Neural cell (in vitro differentiated cells): ENCODE measurements around the gene RALGPS1. TPM values are rescaled to one million over a fixed set of nuclear protein-coding genes. Genes with fewer than 3 reads are reported as not detected.

Experiments
- H2AFZ ChIP-seq: fragments of 200-600, 300-800 bp; sonication (generic), shearing (Covaris generic); 2 replicates; pipeline ENCODE4 v1.6.0; 2014; ENCODE audit warnings: low read depth, mild to moderate bottlenecking, antibody characterized with exemption, low read length, moderate library complexity
- H3F3A ChIP-seq: fragments of 200-600 bp; shearing (Covaris generic); 2 replicates; pipeline ENCODE4 v1.6.1; 2016; ENCODE audit warnings: mild to moderate bottlenecking, moderate library complexity, mixed read lengths, antibody characterized with exemption, low read length; ENCODE audit not compliant: insufficient read depth, poor library complexity, severe bottlenecking
- H3K27ac ChIP-seq: fragments of 200-600, 300-800 bp; sonication (generic), shearing (Covaris generic); 2 replicates; pipeline ENCODE4 v1.5.1; 2014; ENCODE audit warnings: mild to moderate bottlenecking, low read length, moderate library complexity
- H3K27me3 ChIP-seq: fragments of 300-800, 200-600 bp; sonication (generic), shearing (Covaris generic); 2 replicates; pipeline ENCODE4 v1.6.0; 2014; ENCODE audit warnings: mild to moderate bottlenecking, low read depth, low read length, moderate library complexity; ENCODE audit not compliant: insufficient read depth
- H3K36me3 ChIP-seq: fragments of 300-800, 200-600 bp; sonication (generic), shearing (Covaris generic); 2 replicates; pipeline ENCODE4 v1.5.1; 2014; ENCODE audit warnings: mild to moderate bottlenecking, antibody characterized with exemption, low read length, moderate library complexity; ENCODE audit not compliant: insufficient read depth
- H3K4me2 ChIP-seq: fragments of 300-800, 200-600 bp; sonication (generic), shearing (Covaris generic); 2 replicates; pipeline ENCODE4 v1.6.0; 2014; ENCODE audit warnings: mild to moderate bottlenecking, low read length
- H3K4me3 ChIP-seq: fragments of 300-800, 200-600 bp; sonication (generic), shearing (Covaris generic); 2 replicates; pipeline ENCODE4 v1.5.1; 2014; ENCODE audit warnings: mild to moderate bottlenecking, low read length, moderate library complexity
- H3K79me2 ChIP-seq: fragments of 200-600 bp; shearing (Covaris generic); replicated peaks from 2 replicates; pipeline ENCODE4 v1.6.0; 2014; ENCODE audit warnings: mild to moderate bottlenecking, low read length, moderate library complexity; ENCODE audit not compliant: insufficient read depth
- H3K9ac ChIP-seq: fragments of 300-800, 200-600 bp; sonication (generic), shearing (Covaris generic); 2 replicates; pipeline ENCODE4 v1.6.1; 2016; ENCODE audit warnings: mild to moderate bottlenecking, low read length, mixed read lengths
- H3K9me2 ChIP-seq: fragments of 200-600 bp; shearing (Covaris generic); 2 replicates; pipeline ENCODE4 v1.6.1; 2016; ENCODE audit warnings: mild to moderate bottlenecking, low read length, mixed read lengths; ENCODE audit not compliant: insufficient read depth
- H3K9me3 ChIP-seq: fragments of 200-600, 300-800 bp; sonication (generic), shearing (Covaris generic); 2 replicates; pipeline ENCODE4 v1.6.1; 2016; ENCODE audit warnings: mild to moderate bottlenecking, mixed run types, low read length, moderate library complexity, mixed read lengths
- H4K20me1 ChIP-seq: fragments of 200-600 bp; shearing (Covaris generic); 2 replicates; pipeline ENCODE4 v1.6.1; 2016; ENCODE audit warnings: mild to moderate bottlenecking, mixed run types; ENCODE audit not compliant: insufficient read depth
- EP300 ChIP-seq: fragments of 450-650 bp; conservative IDR thresholded peaks from 2 replicates; pipeline ENCODE4 v1.6.1; 2014; ENCODE audit warnings: antibody characterized with exemption, mild to moderate bottlenecking, moderate library complexity; ENCODE audit not compliant: poor library complexity, severe bottlenecking
- EZH2 ChIP-seq: fragments of 200-600, 300-800 bp; shearing (Covaris generic), sonication (generic); IDR thresholded peaks from 2 replicates; pipeline ENCODE4 v1.6.1; 2014; ENCODE audit warnings: antibody characterized with exemption, low read length, borderline replicate concordance, mild to moderate bottlenecking; ENCODE audit not compliant: insufficient read depth, poor library complexity, severe bottlenecking
- MXI1 ChIP-seq: fragments of 450-650 bp; conservative IDR thresholded peaks from 2 replicates; pipeline ENCODE4 v1.6.1; 2014; ENCODE audit warnings: antibody characterized with exemption, mild to moderate bottlenecking; ENCODE audit not compliant: poor library complexity, severe bottlenecking
- POLR2AphosphoS5 ChIP-seq: IDR thresholded peaks from 2 replicates; pipeline ENCODE4 v1.6.1; 2012
- RAD21 ChIP-seq: fragments of 450-650 bp; conservative IDR thresholded peaks from 2 replicates; pipeline ENCODE4 v1.6.1; 2014; ENCODE audit warnings: antibody characterized with exemption, mild to moderate bottlenecking, moderate library complexity
- SMC3 ChIP-seq: fragments of 450-650 bp; conservative IDR thresholded peaks from 2 replicates; pipeline ENCODE4 v1.6.1; 2014; ENCODE audit warnings: antibody characterized with exemption, mild to moderate bottlenecking, moderate library complexity; ENCODE audit not compliant: poor library complexity
- TAF1 ChIP-seq: IDR thresholded peaks from 2 replicates; pipeline ENCODE4 v1.6.1; 2012; ENCODE audit warnings: low read depth
- polyA plus RNA-seq: library from polyadenylated mRNA; depleted of rRNA; stranded (reverse); fragments of >200 nt; gene quantifications from 2 replicates; pipeline ENCODE4 v1.2.3, GENCODE V29; 2014
- TF ChIP-seq, protein P1 (sequence below): fragments of 450-650 bp; IDR thresholded peaks from 2 replicates; pipeline ENCODE4 v1.5.1; 2014; ENCODE audit warnings: antibody characterized with exemption, mild to moderate bottlenecking, moderate library complexity; ENCODE audit not compliant: poor library complexity, severe bottlenecking
- TF ChIP-seq, protein P2 (sequence below): IDR thresholded peaks from 2 replicates; pipeline ENCODE4 v1.6.1; 2012; ENCODE audit warnings: borderline replicate concordance

The RALGPS1 gene
- polyA plus RNA-seq, 1 donor from 2014 or later, result 37.1 TPM

DNA sequence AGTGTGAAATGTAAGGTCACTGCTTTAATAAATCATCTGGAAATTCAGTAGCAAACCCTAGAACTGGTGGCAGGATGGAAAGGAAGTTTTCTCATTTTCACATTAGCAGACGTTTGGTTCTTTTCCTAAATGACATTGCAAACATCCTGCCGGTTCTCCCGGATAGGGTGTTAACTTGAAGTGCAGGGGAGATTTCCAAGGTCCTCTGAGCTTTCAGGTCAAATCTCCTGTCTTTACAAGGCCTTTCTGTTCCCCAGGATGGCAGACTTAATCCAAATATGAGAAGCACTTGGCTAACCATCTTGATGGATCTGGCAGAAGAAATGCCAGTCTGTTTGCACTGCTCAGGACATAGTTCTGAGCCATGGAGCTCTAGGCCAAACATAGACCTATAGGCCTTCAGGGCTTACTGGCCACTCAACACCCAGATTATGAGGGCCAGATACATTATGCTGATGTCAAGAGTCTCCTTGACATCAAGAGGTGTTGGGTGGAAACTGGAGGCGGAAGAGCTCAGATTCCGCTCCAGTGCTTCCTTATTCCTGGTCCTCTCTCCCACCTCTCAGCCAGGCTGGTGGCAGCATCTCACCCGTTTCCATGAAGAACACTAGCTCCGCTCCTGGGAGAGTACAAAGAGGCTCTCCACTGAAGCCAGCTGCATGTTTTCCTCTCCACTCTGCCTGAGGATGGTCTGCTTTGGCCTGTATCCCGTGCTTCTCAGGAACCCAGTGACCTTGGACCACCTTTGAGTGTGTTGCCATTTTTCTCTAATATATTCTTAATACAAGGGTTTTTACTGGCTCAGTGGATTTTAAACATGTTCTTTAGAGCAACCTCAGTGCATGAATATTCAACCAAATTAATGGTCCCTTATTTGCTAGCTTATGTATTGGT is 61.0 kb downstream of the RALGPS1 start:
- no peaks in the 10 kb centered on the region for H3K79me2 ChIP-seq
- TF ChIP-seq POLR2AphosphoS5 (no peak), EP300 (no peak), TAF1 (no peak), MXI1 (no peak), EZH2 (no peak), SMC3 (no peak), RAD21 (no peak)
- TF ChIP-seq, protein P1, sequence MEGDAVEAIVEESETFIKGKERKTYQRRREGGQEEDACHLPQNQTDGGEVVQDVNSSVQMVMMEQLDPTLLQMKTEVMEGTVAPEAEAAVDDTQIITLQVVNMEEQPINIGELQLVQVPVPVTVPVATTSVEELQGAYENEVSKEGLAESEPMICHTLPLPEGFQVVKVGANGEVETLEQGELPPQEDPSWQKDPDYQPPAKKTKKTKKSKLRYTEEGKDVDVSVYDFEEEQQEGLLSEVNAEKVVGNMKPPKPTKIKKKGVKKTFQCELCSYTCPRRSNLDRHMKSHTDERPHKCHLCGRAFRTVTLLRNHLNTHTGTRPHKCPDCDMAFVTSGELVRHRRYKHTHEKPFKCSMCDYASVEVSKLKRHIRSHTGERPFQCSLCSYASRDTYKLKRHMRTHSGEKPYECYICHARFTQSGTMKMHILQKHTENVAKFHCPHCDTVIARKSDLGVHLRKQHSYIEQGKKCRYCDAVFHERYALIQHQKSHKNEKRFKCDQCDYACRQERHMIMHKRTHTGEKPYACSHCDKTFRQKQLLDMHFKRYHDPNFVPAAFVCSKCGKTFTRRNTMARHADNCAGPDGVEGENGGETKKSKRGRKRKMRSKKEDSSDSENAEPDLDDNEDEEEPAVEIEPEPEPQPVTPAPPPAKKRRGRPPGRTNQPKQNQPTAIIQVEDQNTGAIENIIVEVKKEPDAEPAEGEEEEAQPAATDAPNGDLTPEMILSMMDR, result no peak
- TF ChIP-seq, protein P2, sequence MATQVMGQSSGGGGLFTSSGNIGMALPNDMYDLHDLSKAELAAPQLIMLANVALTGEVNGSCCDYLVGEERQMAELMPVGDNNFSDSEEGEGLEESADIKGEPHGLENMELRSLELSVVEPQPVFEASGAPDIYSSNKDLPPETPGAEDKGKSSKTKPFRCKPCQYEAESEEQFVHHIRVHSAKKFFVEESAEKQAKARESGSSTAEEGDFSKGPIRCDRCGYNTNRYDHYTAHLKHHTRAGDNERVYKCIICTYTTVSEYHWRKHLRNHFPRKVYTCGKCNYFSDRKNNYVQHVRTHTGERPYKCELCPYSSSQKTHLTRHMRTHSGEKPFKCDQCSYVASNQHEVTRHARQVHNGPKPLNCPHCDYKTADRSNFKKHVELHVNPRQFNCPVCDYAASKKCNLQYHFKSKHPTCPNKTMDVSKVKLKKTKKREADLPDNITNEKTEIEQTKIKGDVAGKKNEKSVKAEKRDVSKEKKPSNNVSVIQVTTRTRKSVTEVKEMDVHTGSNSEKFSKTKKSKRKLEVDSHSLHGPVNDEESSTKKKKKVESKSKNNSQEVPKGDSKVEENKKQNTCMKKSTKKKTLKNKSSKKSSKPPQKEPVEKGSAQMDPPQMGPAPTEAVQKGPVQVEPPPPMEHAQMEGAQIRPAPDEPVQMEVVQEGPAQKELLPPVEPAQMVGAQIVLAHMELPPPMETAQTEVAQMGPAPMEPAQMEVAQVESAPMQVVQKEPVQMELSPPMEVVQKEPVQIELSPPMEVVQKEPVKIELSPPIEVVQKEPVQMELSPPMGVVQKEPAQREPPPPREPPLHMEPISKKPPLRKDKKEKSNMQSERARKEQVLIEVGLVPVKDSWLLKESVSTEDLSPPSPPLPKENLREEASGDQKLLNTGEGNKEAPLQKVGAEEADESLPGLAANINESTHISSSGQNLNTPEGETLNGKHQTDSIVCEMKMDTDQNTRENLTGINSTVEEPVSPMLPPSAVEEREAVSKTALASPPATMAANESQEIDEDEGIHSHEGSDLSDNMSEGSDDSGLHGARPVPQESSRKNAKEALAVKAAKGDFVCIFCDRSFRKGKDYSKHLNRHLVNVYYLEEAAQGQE, result no peak
- H3K27ac ChIP-seq, result no peak overlapping the region
- no peaks in the 10 kb centered on the region for H3F3A ChIP-seq
- no peaks in the 10 kb centered on the region for H3K9me3 ChIP-seq
- H3K36me3 ChIP-seq, result peaks cover 11% of the 10 kb centered on the region
- H3K9me2 ChIP-seq, result no peaks in the 10 kb centered on the region
- no peak overlapping the region for H3K4me3 ChIP-seq
- no peak overlapping the region for H2AFZ ChIP-seq
- H4K20me1 ChIP-seq, result no peaks in the 10 kb centered on the region
- no peak overlapping the region for H3K9ac ChIP-seq
- no peaks in the 10 kb centered on the region for H3K27me3 ChIP-seq
- H3K4me2 ChIP-seq, result no peak overlapping the region

DNA sequence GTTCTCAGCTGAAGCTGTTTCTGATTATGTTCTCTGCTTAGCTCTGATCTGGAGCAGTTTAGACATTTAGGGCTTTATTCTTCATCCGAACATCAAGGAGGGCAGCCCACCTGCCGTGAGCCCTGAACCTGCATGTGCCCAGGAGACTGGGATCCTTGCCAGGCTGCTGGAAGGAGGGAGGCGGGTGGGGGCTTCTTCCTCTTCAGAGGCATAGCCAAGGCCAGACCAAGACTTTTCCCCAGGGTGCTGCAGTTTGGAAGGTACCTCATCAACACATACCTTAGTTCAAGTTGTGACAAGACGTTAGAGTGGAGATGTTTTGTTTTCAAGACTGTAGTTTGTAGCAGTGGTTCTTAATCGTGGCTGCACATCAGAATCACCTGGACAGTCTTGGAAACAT is 64.9 kb downstream of the RALGPS1 start:
- no peak overlapping the region for H3K9ac ChIP-seq
- no peaks in the 10 kb centered on the region for H3K9me2 ChIP-seq
- no peaks in the 10 kb centered on the region for H4K20me1 ChIP-seq
- no peaks in the 10 kb centered on the region for H3K79me2 ChIP-seq
- no peaks in the 10 kb centered on the region for H3K27me3 ChIP-seq
- H3K27ac ChIP-seq, result no peak overlapping the region
- no peak overlapping the region for H3K4me3 ChIP-seq
- H3K9me3 ChIP-seq, result no peaks in the 10 kb centered on the region
- no peak overlapping the region for H3K4me2 ChIP-seq
- H3K36me3 ChIP-seq, result peaks cover 16% of the 10 kb centered on the region
- H2AFZ ChIP-seq, result no peak overlapping the region
- H3F3A ChIP-seq, result no peaks in the 10 kb centered on the region
- TF ChIP-seq EP300, result no peak
- TF ChIP-seq, protein P2, result no peak
- TF ChIP-seq EZH2, result no peak
- TF ChIP-seq, protein P1, result no peak
- no peak for TF ChIP-seq RAD21
- TF ChIP-seq MXI1, result no peak
